HL-60/S4 treated with phorbol 12-myristate 13-acetate at 8.2 ng/mL for 4 days and 3 days (cell line): ENCODE results near the gene GAA.

Experiments used
- in situ Hi-C: fragments of 300-500 bp; cut with MboI; formaldehyde crosslinking; loops from 2 replicates; pipeline ENCODE4 v1.15.0; 2022; ENCODE audit warnings: low sequenced_read_pairs

GAA gene

DNA sequence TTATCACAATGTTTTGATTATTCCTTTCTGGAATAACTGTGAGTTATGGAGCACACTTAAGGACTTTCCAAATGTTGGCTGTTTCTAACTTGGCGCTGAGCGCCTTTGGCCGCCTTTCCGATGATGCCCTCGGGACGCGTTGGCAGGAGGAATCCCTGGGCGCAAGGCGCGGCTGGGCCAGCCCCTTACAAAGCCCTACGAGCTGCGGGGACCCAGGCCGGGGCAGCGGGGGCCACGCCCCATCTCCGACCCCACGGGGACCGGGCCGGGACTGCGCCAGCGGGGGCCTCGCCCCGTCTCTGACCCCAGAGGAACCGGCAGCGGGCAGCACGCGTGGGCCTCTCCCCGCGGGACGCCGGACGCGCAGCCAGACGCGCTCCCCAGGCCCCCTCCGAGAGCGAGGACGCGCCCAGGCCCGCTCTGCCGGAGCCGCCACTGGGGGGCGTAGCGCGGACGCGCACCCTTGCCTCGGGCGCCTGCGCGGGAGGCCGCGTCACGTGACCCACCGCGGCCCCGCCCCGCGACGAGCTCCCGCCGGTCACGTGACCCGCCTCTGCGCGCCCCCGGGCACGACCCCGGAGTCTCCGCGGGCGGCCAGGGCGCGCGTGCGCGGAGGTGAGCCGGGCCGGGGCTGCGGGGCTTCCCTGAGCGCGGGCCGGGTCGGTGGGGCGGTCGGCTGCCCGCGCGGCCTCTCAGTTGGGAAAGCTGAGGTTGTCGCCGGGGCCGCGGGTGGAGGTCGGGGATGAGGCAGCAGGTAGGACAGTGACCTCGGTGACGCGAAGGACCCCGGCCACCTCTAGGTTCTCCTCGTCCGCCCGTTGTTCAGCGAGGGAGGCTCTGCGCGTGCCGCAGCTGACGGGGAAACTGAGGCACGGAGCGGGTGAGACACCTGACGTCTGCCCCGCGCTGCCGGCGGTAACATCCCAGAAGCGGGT lies at the start of gene GAA:
GAA (plus strand) TSS at position 571 of the 935 bp plus-strand sequence. CDS start 3,006 bp downstream, outside the sequence.
- in situ Hi-C loops, result no loop called here

- in situ Hi-C loops, result no loop called here
Measured at GRCh38 chr17:80051681-80052080, 49.7 kb upstream of the GAA start.

DNA sequence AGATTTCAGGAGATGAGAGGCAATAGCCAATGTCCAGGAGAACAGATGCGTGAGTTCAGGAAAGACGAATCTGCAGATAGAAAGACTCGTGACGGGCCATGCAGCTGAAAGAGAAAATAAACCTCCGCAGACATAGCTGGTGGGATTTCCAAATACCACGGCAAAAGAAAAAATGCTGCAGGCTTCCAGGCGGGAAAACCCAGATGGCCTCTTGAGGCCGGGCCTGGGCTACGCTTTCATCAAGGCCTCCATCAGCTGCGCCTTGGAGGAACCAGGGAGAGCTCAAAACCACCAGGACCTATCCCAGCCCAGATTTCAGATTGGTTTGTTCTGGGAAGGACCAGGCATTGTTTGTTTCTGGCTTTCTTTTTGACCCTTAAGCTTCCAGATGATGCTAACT lies 48.3 kb upstream of the GAA start:
- in situ Hi-C loops, result no loop called here

- in situ Hi-C loops, result no loop called here
Measured at GRCh38 chr17:80055597-80055996, 45.8 kb upstream of the GAA start.

- in situ Hi-C loops, result no loop called here
Measured at GRCh38 chr17:80058311-80058955, 42.9 kb upstream of the GAA start.

GRCh38 chr17:80060644-80061043 lies 40.7 kb upstream of the GAA start:
- in situ Hi-C loops, result no loop called here

GRCh38 chr17:80061421-80061820 lies 40.0 kb upstream of the GAA start:
- in situ Hi-C loops, result no loop called here

- in situ Hi-C loops, result no loop called here
Measured at GRCh38 chr17:80063830-80064585, 37.4 kb upstream of the GAA start.

DNA sequence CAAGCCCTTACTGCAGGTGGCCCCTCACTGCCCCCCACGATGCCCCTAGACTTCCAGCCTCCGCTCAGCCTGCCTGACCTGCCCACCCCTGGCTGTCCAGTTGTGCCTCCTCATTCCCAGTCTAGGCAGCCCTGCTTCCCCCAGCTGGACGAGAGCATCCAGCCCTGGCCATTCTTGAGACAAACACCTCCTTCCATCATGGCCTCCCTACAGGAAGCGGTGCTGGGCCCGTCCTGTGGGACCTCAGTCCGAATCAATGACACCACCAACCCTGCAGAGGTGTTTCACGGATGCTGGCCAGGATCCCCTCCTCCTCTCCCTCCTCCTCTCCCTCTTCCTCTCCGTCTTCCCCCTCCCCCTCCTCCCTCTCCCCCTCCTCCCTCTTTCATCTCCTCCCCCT lies 36.7 kb upstream of the GAA start:
- in situ Hi-C loops, result no loop called here

DNA sequence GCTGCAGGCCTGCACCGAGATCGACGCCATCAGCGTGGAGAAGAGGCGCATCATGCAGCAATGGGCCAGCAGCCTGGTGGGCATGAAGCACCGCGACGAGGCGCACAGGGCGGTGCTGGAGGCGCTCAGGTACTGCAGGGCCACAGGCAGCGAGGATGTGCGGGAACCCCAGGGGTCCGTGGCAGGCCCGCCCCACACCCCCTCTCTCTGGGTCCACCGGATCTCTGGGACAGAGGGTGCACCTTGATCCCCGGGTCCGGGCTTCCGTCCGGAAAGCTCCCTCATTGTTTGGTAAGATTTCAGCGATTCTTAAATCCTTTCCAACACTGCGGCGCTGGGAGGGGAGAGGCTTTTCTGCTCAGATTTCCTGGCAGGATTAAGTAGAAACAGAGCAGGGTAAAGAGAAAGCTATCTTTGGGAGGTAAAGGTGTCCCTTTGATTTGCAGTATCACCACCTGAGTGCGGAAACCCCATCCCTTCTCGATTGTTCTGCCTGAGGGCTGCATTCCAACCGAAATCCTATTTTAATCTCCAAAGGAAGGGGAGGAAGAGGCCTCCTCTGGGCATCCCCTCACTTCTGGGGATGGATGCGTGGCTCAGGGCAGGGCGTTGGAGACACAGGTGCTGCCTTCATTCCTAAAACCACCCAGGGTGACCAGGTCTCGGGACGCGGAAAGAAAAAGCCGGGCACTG lies 35.8 kb upstream of the GAA start:
- in situ Hi-C loops, result no loop called here

GRCh38 chr17:80067393-80067986 lies 33.9 kb upstream of the GAA start:
- in situ Hi-C loops, result no loop called here

- in situ Hi-C loops, result no loop called here
Measured at GRCh38 chr17:80068301-80069222, 32.8 kb upstream of the GAA start.

GRCh38 chr17:80070375-80071115 lies 30.8 kb upstream of the GAA start:
- in situ Hi-C loops, result no loop called here

DNA sequence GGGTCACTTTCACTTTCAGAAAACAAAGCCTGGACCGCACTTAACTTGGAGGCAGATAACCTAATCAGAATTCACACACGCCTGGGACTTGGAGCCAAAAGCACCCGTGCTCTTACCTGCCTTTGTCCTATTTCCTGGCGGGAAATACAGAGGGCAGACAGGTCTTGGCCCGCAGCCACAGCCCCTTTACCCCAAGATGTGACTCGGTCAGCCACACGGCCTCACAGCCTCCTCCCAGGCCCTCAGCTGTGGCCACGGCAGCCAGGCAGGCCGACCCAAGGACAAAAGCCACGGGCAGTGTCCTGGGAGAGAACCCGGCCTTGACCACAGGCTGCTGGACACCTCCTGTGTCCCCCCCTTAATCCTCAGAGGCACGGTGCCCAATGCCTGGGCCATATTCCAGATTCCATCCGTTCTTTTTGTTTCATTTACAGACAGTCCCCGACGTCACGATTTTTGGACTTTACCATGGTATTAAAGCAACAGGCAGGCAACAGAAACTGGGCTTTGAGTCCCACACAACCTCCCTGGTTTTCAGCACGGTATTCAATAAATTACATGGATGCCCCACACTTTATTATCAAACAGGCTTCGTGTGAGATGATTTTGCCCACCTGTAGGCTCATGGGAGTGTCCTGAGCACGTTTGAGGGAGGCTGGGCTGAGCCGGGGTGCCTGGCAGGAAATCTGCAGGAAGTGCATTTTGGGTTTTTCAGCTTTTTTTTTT lies 30.1 kb upstream of the GAA start:
- in situ Hi-C loops, result no loop called here

DNA sequence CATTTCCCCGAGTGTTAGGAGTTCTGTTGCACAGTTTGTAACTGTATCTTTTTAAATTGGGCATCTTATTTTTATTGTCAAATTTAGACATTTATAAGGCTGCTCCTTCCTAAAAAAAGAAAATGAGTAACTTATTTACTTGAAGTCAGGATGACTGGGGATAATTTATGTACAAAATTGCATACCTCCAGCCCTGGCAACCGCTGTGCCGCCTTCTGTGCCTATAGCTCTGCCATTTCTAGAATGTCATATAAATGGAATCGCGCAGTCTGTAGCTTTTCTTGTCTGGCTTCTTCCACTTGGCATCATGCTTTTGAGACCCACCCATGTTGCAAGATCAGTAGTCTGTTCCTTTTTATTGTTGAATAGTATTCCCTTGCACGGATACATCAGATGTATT lies 29.0 kb upstream of the GAA start:
- in situ Hi-C loops, result no loop called here

GRCh38 chr17:80080081-80080480 lies 21.3 kb upstream of the GAA start:
- in situ Hi-C loops, result no loop called here

- in situ Hi-C loops, result no loop called here
Measured at GRCh38 chr17:80081596-80081995, 19.8 kb upstream of the GAA start.
